22Rv1 (cell line): ENCODE results near the gene MINDY4.

Source experiments
- CTCF ChIP-seq: fragments of 450-650 bp; IDR thresholded peaks from 2 replicates; pipeline ENCODE4 v1.5.1; 2017; ENCODE audit warnings: mild to moderate bottlenecking
- ZFX ChIP-seq: fragments of 450-650 bp; IDR thresholded peaks from 2 replicates; pipeline ENCODE4 v1.6.1; 2017; ENCODE audit warnings: antibody characterized with exemption, borderline replicate concordance

DNA sequence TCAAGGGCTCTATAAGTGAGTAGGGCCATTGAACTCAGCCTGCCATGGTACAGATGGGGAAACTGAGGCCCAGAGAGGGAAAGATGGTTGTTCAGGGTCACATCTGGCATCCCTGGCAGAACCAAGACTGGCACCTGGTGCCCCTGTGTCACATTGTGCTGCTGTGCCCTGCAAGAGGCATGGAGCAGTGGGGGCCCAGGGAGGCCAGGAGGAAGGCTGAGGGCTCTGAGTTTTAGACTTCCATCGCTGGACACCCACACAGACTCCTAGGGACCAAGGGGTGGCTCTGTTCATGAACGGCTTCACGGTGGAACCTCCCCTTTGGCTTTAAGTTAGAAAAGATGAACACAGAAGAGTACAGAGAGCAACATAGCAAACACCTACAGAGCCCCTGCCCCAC, 73.7 kb downstream of the MINDY4 start:
- TF ChIP-seq CTCF (no peak), ZFX (no peak)
